Measurements from ENCODE around the gene PODXL2. TPM values are rescaled to one million over a fixed set of nuclear protein-coding genes. Genes with fewer than 3 reads are reported as not detected.

PODXL2 gene
- total RNA-seq, 1 donor from 2014 or later, result 9.8 TPM

DNA sequence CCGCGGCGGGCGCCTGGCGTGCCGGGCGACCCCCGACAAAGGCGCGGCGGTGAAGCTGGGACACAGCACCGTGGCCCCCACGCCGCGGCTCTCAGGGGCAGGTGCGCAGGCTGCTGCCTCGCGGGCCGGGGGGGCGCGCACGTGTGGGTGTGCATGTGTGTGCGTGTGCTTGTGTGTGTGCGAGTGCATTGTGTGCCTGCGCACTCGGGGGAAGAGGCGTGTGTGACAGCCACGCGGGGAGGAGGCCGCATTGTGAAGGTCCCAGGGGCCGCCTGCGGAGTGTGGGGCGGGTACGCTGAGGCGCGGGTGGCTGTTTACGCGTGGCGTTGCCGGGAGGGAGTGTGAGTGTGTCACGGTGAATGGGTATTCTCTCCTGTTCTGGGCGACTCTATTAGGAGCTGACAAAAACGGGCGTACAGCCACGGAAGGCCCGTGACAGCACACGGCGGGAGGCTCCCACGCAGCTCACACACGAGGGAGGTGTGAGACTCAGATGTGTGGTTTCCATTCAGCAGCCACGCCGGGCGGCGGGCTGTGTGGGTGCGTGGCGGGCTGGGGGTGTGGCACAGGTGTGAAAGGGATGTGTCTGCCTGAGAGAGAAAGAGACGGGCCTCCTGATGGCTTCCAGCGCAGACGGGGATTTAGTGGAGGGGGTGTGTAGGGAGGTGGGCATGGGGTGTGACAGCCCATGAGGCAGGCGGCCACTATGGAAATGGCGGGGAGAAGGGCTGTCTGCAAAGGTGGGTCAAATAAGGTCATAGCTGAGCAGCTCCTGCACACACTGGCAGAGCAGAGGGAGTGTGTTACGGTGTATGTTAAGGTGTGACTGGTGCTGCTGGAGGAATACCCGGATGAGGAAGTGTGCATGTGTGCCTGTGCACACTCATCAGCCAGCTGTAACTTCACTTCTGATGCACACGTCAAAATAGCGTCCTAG, 750 bp downstream of the PODXL2 start:
- Mint-ChIP-seq H3K27ac (peak overlapping the region; percentile 78), H3K4me1 (peaks cover 18% of the 10 kb centered on the region), H3K36me3 (ENCODE audit: low read depth) (peaks cover 5% of the 10 kb centered on the region), H3K27me3 (peaks cover 65% of the 10 kb centered on the region), H3K4me3 (peak overlapping the region; percentile 85), H3K9me3 (no peaks in the 10 kb centered on the region)
- DNase-seq, result peak; percentile 70
- intact Hi-C loops (cut with micrococcal nuclease), result loop anchor here (2.0 kb wide), 1 partner anchor 39 kb away; the partner anchor contains the start of gene TPRA1

DNA sequence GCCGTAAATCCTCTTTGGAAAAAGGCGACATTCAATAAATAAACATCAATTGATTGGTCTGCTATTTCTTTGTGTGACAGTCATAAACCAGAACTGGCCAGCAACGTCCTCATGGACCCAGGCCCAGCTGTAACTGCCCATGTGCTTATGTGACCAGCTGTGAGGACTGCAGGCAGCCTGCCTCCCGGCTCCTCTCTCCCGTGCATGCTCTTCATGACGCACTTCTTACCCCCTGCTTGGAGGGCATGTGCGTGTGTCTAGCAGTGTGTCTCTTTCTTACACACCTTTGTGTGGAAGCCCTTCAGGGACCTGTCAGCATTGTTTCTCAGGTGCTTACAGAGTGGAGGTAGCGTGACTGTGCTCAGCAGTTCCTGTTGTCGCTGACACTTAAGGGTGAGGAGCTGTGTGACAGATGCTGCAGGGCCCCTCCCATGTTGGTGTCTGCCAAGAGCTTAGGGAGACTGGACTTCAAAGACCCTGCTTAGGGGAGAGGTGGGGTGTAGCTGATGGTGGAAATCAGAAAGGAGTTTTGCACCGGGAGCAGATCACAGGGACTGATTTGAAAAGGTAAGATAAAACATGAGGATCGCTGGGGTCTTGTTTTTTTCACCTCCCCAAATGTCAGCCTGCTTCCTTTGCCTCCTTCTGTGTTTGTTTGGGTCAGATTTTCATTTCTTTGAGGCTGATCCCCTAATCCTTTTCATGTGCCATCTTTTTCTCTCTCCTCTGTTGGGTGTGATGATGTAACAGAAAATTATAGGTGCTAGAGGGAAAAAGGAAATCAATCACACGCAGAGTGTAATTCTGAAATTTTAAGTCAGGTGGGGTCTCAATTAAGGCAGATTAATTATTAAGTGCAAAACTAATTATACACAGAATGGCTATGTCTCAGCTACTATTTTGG, 2.1 kb downstream of the PODXL2 start:
- Mint-ChIP-seq H3K36me3 (ENCODE audit: low read depth) (peaks cover 5% of the 10 kb centered on the region), H3K27me3 (peaks cover 65% of the 10 kb centered on the region), H3K27ac (no peak overlapping the region), H3K4me1 (peaks cover 18% of the 10 kb centered on the region), H3K4me3 (peak overlapping the region; percentile 29), H3K9me3 (no peaks in the 10 kb centered on the region)
- intact Hi-C loops (cut with micrococcal nuclease), result no loop called here
- no peak for DNase-seq

DNA sequence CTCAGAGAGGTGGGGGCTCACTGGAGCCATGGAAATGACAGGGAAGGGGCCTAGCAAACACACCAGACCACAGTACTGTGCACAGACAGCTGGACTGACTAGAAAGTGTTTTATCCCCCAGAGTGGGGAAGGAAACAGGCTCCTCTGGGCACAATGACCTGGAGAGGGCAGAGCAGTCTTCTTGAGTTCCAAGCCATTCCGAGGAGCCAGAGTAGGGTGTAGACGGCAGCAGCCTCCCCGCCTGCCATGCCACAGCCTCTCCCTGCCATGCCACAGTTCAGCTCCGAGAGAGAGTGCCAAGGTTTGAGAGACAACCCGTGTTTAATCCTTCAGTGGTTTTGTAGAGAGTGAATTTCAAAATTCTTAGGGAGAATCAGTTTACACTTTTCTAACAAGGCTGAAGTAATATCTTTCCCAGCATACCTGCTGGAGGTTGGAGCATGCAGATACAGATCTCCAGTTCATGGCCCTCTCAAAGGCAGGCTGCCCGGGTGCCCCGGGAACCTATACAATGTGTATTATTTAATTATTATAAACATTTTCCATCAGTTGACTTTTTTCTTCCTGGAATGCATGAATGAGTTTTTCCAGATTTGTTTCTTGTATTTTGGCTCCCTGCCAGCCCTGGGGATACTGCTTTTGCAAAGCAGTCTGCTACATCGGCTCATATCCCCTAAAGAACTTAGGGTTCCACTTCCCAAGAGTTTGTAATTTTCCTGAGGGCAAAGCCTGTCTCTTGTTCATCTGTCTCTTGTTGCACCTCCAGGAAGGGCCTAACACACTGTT, 3.2 kb downstream of the PODXL2 start:
- DNase-seq, result no peak
- H3K27me3 Mint-ChIP-seq, result peaks cover 55% of the 10 kb centered on the region
- no peaks in the 10 kb centered on the region for H3K9me3 Mint-ChIP-seq
- H3K4me3 Mint-ChIP-seq, result no peak overlapping the region
- peaks cover 15% of the 10 kb centered on the region for H3K4me1 Mint-ChIP-seq
- H3K27ac Mint-ChIP-seq, result no peak overlapping the region
- intact Hi-C loops (cut with micrococcal nuclease), result no loop called here
- peaks cover 5% of the 10 kb centered on the region for H3K36me3 Mint-ChIP-seq (ENCODE audit: low read depth)

DNA sequence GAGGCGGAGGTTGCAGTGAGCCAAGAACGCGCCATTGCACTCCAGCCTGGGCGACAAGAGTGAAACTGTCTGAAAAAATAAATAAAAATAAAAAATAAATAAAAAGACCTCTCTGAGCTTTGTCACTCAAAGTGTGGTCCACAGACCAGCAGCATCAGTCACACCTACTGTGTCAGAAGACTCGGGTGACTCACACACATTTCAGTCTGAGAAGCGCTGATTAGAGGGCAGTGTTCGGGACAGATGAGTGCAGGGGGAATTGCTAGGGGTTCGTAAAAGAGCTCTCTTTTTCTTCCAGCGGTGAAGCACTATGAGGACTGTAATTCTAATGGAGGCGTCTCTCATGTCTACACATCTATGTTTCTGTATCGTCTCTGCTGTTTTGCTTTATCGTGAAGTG, 5.7 kb downstream of the PODXL2 start:
- Mint-ChIP-seq H3K4me1 (peaks cover 17% of the 10 kb centered on the region), H3K36me3 (ENCODE audit: low read depth) (peaks cover 3% of the 10 kb centered on the region), H3K9me3 (no peaks in the 10 kb centered on the region), H3K27me3 (peaks cover 38% of the 10 kb centered on the region), H3K4me3 (no peak overlapping the region), H3K27ac (no peak overlapping the region)
- intact Hi-C loops (cut with micrococcal nuclease), result loop anchor here (5.0 kb wide), 1 partner anchor 198 kb away; no protein-coding TSS in a partner anchor
- DNase-seq, result no peak

- H3K4me3 Mint-ChIP-seq, result peak overlapping the region; percentile 15
These were observed 8.6 kb downstream of the PODXL2 start for GRCh38 chr3:127637546-127637945.

GRCh38 chr3:127637971-127638370, 9.0 kb downstream of the PODXL2 start:
- Mint-ChIP-seq H3K27ac (no peak overlapping the region), H3K4me3 (no peak overlapping the region), H3K4me1 (peaks cover 7% of the 10 kb centered on the region), H3K27me3 (peaks cover 12% of the 10 kb centered on the region), H3K9me3 (no peaks in the 10 kb centered on the region), H3K36me3 (ENCODE audit: low read depth) (no peaks in the 10 kb centered on the region)
- intact Hi-C loops (cut with micrococcal nuclease), result loop anchor here (5.0 kb wide), 1 partner anchor 194 kb away; no protein-coding TSS in a partner anchor
- no peak for DNase-seq

More at GRCh38 chr3:127637546-127637945, 8.6 kb downstream of the PODXL2 start:
- Mint-ChIP-seq H3K27ac (peak overlapping the region; percentile 66), H3K9me3 (no peaks in the 10 kb centered on the region), H3K27me3 (peaks cover 14% of the 10 kb centered on the region), H3K36me3 (ENCODE audit: low read depth) (no peaks in the 10 kb centered on the region), H3K4me1 (peaks cover 7% of the 10 kb centered on the region)
- DNase-seq, result peak; percentile 88
- intact Hi-C loops (cut with micrococcal nuclease), result loop anchor here (5.0 kb wide), 1 partner anchor 195 kb away; no protein-coding TSS in a partner anchor

GRCh38 chr3:127639173-127640041, 10.4 kb downstream of the PODXL2 start:
- intact Hi-C loops (cut with micrococcal nuclease), result loop anchor here (5.0 kb wide), 1 partner anchor 193 kb away; no protein-coding TSS in a partner anchor
- no peak for DNase-seq
- H3K4me3 Mint-ChIP-seq, result no peak overlapping the region
- H3K9me3 Mint-ChIP-seq, result no peaks in the 10 kb centered on the region
- H3K27ac Mint-ChIP-seq, result no peak overlapping the region
- no peaks in the 10 kb centered on the region for H3K36me3 Mint-ChIP-seq (ENCODE audit: low read depth)
- H3K27me3 Mint-ChIP-seq, result peaks cover 7% of the 10 kb centered on the region
- H3K4me1 Mint-ChIP-seq, result peaks cover 7% of the 10 kb centered on the region

- intact Hi-C loops (cut with micrococcal nuclease), result no loop called here
- no peaks in the 10 kb centered on the region for H3K9me3 Mint-ChIP-seq
These were observed 11.0 kb downstream of the PODXL2 start for GRCh38 chr3:127640042-127640355.

DNA sequence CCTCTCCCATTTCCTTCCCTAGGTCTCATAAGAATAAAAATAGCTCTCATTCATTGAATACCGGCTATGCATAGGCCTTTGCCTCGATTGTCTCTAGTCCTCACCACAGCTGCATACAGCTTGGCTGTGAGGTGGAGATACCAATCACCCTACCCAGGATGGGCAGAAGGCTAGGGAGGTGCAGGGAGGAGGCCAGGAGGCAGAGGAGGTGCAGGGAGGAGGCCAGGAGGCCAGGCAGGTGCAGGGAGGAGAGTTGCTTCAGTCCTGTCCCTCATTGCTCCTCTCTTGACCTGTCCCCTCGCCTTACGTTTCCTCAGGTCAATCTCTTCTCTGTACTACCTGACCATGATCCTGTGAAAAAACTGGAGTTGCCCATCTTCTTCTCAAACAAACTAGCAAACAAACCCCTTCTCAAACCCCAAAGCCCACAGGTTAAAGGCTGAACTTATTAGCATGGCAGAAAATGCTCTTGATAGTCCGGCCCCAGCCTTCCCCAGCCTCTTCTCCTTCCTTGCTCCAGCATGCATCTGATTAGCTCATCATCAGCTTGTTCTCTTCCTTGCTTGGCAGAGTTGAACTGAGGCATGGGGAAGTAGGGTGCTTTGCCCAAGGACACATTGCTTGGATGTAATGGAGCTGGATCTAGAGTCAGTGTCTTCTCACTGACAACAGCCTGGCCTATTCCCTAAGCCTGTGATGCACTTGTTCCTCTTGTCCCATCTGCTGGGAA, 15.8 kb downstream of the PODXL2 start:
- H3K4me3 Mint-ChIP-seq, result no peak overlapping the region
- no peaks in the 10 kb centered on the region for H3K36me3 Mint-ChIP-seq (ENCODE audit: low read depth)
- H3K9me3 Mint-ChIP-seq, result no peaks in the 10 kb centered on the region
- intact Hi-C loops (cut with micrococcal nuclease), result no loop called here
- DNase-seq, result no peak
- H3K27me3 Mint-ChIP-seq, result peaks cover 2% of the 10 kb centered on the region
- H3K27ac Mint-ChIP-seq, result no peak overlapping the region
- no peaks in the 10 kb centered on the region for H3K4me1 Mint-ChIP-seq

More at GRCh38 chr3:127640042-127640355, 11.0 kb downstream of the PODXL2 start:
- peaks cover 3% of the 10 kb centered on the region for H3K27me3 Mint-ChIP-seq
- peaks cover 7% of the 10 kb centered on the region for H3K4me1 Mint-ChIP-seq
- no peak overlapping the region for H3K27ac Mint-ChIP-seq
- no peak for DNase-seq
- H3K4me3 Mint-ChIP-seq, result no peak overlapping the region
- no peaks in the 10 kb centered on the region for H3K36me3 Mint-ChIP-seq (ENCODE audit: low read depth)

GRCh38 chr3:127645371-127646015, 16.5 kb downstream of the PODXL2 start:
- H3K4me3 Mint-ChIP-seq, result no peak overlapping the region

DNA sequence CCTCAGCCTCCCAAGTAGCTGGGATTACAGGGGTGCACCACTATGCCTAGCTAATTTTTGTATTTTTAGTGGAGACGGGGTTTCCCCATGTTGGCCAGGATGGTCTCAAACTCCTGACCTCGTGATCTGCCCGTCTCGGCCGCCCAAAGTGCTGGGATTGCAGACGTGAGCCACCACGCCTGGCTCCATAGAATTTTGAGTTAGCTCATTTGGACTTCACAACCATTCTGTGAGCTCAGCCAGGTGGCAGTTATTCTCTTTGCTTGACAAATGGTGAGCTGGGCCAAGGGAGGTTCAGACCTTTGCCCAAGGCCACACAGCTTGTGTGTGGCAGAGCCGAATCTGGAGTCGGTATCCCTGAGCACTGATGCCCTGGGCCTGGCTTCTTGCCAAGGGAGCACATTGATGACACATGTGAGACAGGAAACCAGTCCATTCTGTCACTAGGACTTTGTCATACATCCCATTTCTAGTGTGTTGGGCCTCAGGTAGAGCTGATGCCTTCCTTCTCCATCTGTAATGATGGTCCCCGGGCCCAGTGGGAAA, 17.6 kb downstream of the PODXL2 start:
- H3K27ac Mint-ChIP-seq, result no peak overlapping the region
- no peak for DNase-seq
- intact Hi-C loops (cut with micrococcal nuclease), result no loop called here
- H3K27me3 Mint-ChIP-seq, result peaks cover 2% of the 10 kb centered on the region
- no peaks in the 10 kb centered on the region for H3K9me3 Mint-ChIP-seq
- H3K4me3 Mint-ChIP-seq, result no peak overlapping the region
- no peaks in the 10 kb centered on the region for H3K36me3 Mint-ChIP-seq (ENCODE audit: low read depth)
- H3K4me1 Mint-ChIP-seq, result no peaks in the 10 kb centered on the region

More at GRCh38 chr3:127645371-127646015, 16.5 kb downstream of the PODXL2 start:
- intact Hi-C loops (cut with micrococcal nuclease), result no loop called here
- no peaks in the 10 kb centered on the region for H3K9me3 Mint-ChIP-seq
- H3K27me3 Mint-ChIP-seq, result peaks cover 2% of the 10 kb centered on the region
- H3K36me3 Mint-ChIP-seq (ENCODE audit: low read depth), result no peaks in the 10 kb centered on the region
- no peak for DNase-seq
- H3K27ac Mint-ChIP-seq, result no peak overlapping the region
- no peaks in the 10 kb centered on the region for H3K4me1 Mint-ChIP-seq

Measured in activated CD4-positive, alpha-beta T cell treated with anti-CD3 and anti-CD28 coated beads, Interleukin-2, amount 10 ng/mL, durations not matched to agents 24 days and 14 days (primary cell).